Measurements from ENCODE around the gene OSBPL3.

DNA sequence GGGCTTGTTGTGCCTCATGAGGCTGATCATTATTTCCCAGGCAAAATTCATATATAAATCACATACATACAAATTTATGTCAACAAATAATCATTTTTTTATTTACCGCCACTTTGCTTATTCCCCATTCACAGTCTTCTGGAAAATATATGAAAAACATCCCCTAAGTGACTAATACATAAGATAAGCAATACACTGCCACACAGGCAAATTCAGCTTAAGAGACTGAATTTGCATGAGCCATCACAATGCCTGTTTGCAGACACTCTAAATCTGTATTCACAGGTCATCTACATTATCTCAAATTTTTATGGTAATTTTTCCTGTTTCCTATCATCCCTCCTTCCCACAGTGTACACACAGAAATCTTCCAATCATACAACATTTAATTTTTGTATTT lies 13.2 kb downstream of the OSBPL3 start:
- no peak for TF ChIP-seq POLR2AphosphoS5 (IDR thresholded peaks at IDR 0.05; ENCODE audit: low read depth, low read length)
- TF ChIP-seq POLR2A (IDR thresholded peaks at IDR 0.05; ENCODE audit: low read depth, low read length): no peak
- TF ChIP-seq TAF1 (IDR thresholded peaks at IDR 0.05; ENCODE audit: low read depth, low read length): no peak
- TF ChIP-seq POU2F2 (IDR thresholded peaks at IDR 0.05; ENCODE audit: low read depth, low read length): no peak
- TF ChIP-seq PAX5 (IDR thresholded peaks at IDR 0.05; ENCODE audit: insufficient read depth, low read length, severe bottlenecking): no peak
- no peak for TF ChIP-seq SPI1 (IDR thresholded peaks at IDR 0.05; ENCODE audit: low read depth, low read length)
